OCI-LY3 (cell line): ENCODE results near the gene ALDH3A1.
"Not testable (repeated sequence)": the region's sequence is repeated elsewhere in the genome, so short reads cannot be mapped to it uniquely, and the experiment has no call there.

ENCODE experiments used
- H2AFZ ChIP-seq: fragments of 200-600, 300-600 bp; shearing (Covaris generic); 2 replicates; pipeline ENCODE4 v1.6.0; 2014; ENCODE audit warnings: antibody characterized with exemption, low read depth, low read length
- H3K27ac ChIP-seq: fragments of 200-600, 300-600 bp; sonication (generic); 2 replicates; pipeline ENCODE4 v1.5.1; 2014; ENCODE audit warnings: mild to moderate bottlenecking, low read length, moderate library complexity, mixed read lengths
- H3K27me3 ChIP-seq: fragments of 200-600, 300-600 bp; sonication (generic); 2 replicates; pipeline ENCODE4 v1.6.1; 2014; ENCODE audit warnings: low read depth, low read length, mixed read lengths
- H3K36me3 ChIP-seq: fragments of 200-600, 300-600 bp; sonication (generic); replicated peaks from 2 replicates; pipeline ENCODE3; 2014; ENCODE audit warnings: low read depth, low read length, mixed read lengths
- H3K4me1 ChIP-seq: fragments of 300-600, 200-600 bp; sonication (generic); 2 replicates; pipeline ENCODE4 v1.6.1; 2014; ENCODE audit warnings: low read length, mixed read lengths
- H3K4me2 ChIP-seq: fragments of 200-600, 300-600 bp; sonication (generic); 2 replicates; pipeline ENCODE4 v1.6.1; 2014; ENCODE audit warnings: low read length, mixed read lengths
- H3K4me3 ChIP-seq: fragments of 300-600, 200-600 bp; sonication (generic); 2 replicates; pipeline ENCODE4 v1.5.1; 2014; ENCODE audit warnings: antibody characterized with exemption, mild to moderate bottlenecking, low read length, moderate library complexity
- H3K79me2 ChIP-seq: fragments of 300-600, 200-600 bp; shearing (Covaris generic); 2 replicates; pipeline ENCODE4 v1.6.1; 2014; ENCODE audit warnings: mild to moderate bottlenecking, low read length, mixed read lengths
- H3K9ac ChIP-seq: fragments of 300-600, 200-600 bp; shearing (Covaris generic); 2 replicates; pipeline ENCODE4 v1.6.0; 2014; ENCODE audit warnings: mild to moderate bottlenecking, low read length, moderate library complexity
- H3K9me3 ChIP-seq: fragments of 200-600, 300-600 bp; shearing (Covaris generic); 2 replicates; pipeline ENCODE4 v1.6.1; 2014; ENCODE audit warnings: low read length, mixed read lengths; ENCODE audit not compliant: insufficient read depth
- H4K20me1 ChIP-seq: fragments of 200-600, 300-600 bp; sonication (generic); 2 replicates; pipeline ENCODE4 v1.6.1; 2016; ENCODE audit warnings: low read length, mixed read lengths; ENCODE audit not compliant: insufficient read depth
- CTCF ChIP-seq: fragments of 200-600, 300-600 bp; sonication (generic); IDR thresholded peaks from 2 replicates; pipeline ENCODE4 v1.5.1; 2014; ENCODE audit warnings: antibody characterized with exemption, low read length, low read depth
- EZH2phosphoT487 ChIP-seq: fragments of 200-600 bp; shearing (Covaris generic); IDR thresholded peaks from 2 replicates; pipeline ENCODE4 v1.6.1; 2018; ENCODE audit warnings: antibody characterized with exemption, mixed run types, low read depth

The ALDH3A1 gene

DNA sequence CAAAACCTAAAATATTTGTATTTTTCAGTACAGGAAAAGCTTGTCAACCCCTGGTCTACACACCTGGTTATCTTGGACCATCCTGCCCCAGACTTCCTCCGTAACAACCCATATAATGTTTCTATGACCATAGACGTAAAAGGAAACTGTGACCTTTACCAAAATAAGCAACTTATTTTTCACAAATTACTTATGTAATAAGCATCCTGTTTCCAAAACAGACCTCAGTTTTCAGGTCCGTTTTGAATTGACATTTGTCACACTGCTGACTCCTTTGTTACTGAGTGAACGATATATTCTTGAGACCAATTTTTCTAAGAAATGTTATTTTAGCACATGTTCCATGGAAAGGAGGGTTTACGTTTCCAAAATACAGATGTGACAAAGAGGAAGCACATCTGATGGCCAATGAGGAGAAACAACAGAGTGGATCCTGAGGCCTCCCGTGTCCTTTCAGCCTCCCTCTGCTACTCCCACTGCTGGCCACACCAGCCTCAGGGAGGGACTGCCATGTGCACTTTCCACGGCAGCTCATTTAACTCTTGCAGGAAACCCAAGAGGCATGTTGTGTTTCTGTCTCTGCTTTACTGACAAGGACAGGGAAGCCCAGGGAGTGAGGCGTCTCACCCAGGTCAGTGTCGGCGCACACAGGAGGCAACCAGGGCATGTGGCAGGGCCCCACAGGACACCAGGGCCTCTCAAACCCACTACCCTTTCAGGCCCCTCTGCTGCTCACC lies 20.1 kb upstream of the ALDH3A1 start:
- no peaks in the 10 kb centered on the region for H4K20me1 ChIP-seq
- no peak overlapping the region for H3K4me2 ChIP-seq
- H3K36me3 ChIP-seq = no peaks in the 10 kb centered on the region
- no peaks in the 10 kb centered on the region for H3K27me3 ChIP-seq
- no peaks in the 10 kb centered on the region for H3K9me3 ChIP-seq
- no peak overlapping the region for H3K9ac ChIP-seq
- no peak overlapping the region for H3K4me3 ChIP-seq
- no peak overlapping the region for H3K27ac ChIP-seq
- no peaks in the 10 kb centered on the region for H3K79me2 ChIP-seq
- no peak for TF ChIP-seq CTCF
- TF ChIP-seq EZH2phosphoT487 = no peak
- no peaks in the 10 kb centered on the region for H3K4me1 ChIP-seq
- no peak overlapping the region for H2AFZ ChIP-seq

- H2AFZ ChIP-seq = no peak overlapping the region
These were observed 18.5 kb upstream of the ALDH3A1 start for GRCh38 chr17:19766421-19767270.

GRCh38 chr17:19766016-19766415 lies 17.9 kb upstream of the ALDH3A1 start:
- peaks cover 4% of the 10 kb centered on the region; the same call in 1 of the 2 replicates for H3K4me1 ChIP-seq
- H3K9ac ChIP-seq = no peak overlapping the region
- H2AFZ ChIP-seq = no peak overlapping the region
- H3K27me3 ChIP-seq = no peaks in the 10 kb centered on the region
- no peaks in the 10 kb centered on the region for H3K36me3 ChIP-seq
- H3K79me2 ChIP-seq = no peaks in the 10 kb centered on the region
- H3K4me3 ChIP-seq = no peak overlapping the region
- no peaks in the 10 kb centered on the region for H3K9me3 ChIP-seq
- H3K27ac ChIP-seq = no peak overlapping the region
- H4K20me1 ChIP-seq = no peaks in the 10 kb centered on the region
- TF ChIP-seq EZH2phosphoT487 = no peak
- TF ChIP-seq CTCF = no peak
- H3K4me2 ChIP-seq = no peak overlapping the region

More at GRCh38 chr17:19766421-19767270, 18.5 kb upstream of the ALDH3A1 start:
- Histone ChIP-seq H3K4me3 (no peak overlapping the region), H3K9me3 (no peaks in the 10 kb centered on the region), H3K79me2 (no peaks in the 10 kb centered on the region), H3K9ac (no peak overlapping the region), H3K27ac (no peak overlapping the region), H3K4me2 (no peak overlapping the region), H4K20me1 (no peaks in the 10 kb centered on the region), H3K4me1 (peaks cover 4% of the 10 kb centered on the region; the same call in 1 of the 2 replicates), H3K36me3 (no peaks in the 10 kb centered on the region), H3K27me3 (no peaks in the 10 kb centered on the region)
- TF ChIP-seq EZH2phosphoT487 (no peak), CTCF (peak; percentile 56)

DNA sequence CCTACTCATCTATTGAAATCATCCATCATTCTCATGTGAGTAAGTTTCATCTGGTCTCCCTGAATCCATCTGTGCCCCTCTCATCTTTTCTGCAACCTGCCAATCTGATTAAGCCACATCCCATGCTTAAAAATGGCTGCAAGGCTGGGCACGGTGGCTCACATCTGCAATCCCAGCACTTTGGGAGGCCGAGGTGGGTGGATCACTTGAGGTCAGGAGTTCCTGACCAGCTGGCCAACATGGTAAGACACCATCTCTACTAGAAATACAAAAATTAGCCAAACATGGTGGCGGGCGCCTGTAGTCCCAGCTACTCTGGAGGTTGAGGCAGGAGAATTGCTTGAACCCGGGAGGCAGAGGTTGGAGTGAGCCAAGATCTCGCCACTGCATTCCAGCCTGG lies 15.9 kb upstream of the ALDH3A1 start:
- not testable (repeated sequence) for H3K9ac ChIP-seq, H3K4me3 ChIP-seq, H3K79me2 ChIP-seq, H3K4me1 ChIP-seq, H3K4me2 ChIP-seq, H3K36me3 ChIP-seq, H3K9me3 ChIP-seq, H2AFZ ChIP-seq, H3K27ac ChIP-seq, H4K20me1 ChIP-seq, H3K27me3 ChIP-seq
